GM21576 (cell line): ENCODE results near the gene THEM5.

ENCODE experiments used
- ATAC-seq: cut with Tn5 transposase; IDR thresholded peaks from one replicate; pipeline ENCODE4 v1.9.1; 2021; ENCODE audit warnings: mild to moderate bottlenecking, moderate library complexity; ENCODE audit not compliant: unreplicated experiment

THEM5 gene

DNA sequence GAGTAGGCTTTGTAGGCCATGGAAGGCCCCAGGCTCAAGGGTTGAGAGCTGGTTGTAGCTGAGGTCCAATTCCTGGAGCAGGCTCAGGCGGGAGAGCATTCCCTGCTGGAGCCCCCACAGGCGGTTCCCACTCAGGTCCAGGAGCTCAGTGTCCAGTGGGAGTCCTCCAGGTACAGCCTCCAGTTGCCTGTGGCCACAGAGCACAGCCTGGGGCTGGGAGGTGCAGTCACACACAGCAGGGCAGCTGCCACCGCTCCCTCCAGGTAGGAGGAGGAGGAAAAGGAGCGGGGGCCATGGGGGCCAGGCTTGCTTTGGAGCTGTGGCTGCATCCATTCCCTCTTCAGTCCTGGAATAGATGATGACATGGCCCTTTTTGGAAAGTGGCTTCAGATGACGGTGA lies 51.1 kb downstream of the THEM5 start:
- ATAC-seq, result no peak

DNA sequence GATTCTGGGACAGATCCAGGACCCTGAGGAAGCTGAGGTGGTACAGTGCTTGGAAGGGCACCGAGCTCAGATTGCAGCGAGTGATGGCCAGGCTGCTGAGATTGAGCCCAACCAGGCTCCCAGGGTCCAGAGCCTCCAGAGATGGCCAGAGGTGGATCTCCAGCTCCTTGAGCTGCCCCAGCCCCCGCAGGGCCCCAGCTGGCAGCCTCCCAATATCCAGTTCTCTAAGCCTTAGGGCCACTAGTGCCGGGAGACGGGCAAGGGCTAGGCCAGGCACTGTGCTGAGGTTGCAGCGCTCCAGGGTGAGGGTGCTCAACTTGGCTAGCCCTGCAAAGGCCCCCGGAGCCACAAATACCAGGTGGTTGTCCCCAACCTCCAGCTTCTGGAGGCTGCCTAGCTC lies 51.7 kb downstream of the THEM5 start:
- ATAC-seq, result no peak

DNA sequence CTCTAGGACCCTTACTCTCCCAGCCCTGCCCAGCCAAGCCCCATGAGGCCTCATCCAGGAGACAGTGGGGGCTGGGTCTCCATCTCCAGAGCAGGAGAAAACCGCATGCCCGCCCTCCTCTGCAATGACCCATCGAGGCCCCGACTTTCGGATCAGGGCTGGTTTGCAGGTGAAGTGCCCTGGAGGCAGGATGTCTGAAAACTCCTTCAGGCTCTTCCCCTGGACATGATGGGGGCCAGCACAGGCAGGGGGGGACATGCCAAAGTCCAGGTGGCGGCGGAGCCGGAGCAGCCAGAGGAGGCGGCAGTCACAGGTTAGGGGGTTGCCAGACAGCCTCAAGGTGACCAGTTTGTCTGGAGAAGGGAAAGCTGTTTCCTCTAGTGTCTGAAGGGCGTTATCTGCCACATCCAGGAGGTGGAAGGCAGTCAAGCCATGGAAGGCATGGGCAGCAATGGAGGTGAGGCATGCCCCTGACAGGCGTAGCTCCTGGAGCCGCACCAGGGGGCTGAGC lies 52.1 kb downstream of the THEM5 start:
- ATAC-seq, result no peak

DNA sequence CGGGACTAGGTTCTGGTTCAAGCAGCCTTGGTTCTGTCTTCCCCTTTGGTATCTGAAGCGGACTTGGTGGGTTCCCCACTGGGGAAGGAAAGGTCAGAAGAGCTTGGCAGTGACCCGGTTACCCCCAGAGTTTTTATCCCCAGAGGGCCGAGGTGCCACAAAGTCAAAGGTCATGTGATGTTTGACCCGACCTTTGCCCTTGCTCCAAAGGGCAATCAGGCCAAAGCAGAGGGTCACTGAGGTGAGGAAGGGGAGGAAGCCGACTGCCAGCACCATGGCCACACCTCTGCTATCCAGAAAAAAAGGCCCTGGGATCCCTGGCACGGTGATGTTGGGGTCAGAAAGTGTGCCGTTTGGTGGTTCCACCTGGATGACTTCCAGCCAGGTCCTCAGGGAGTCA lies 52.7 kb downstream of the THEM5 start:
- ATAC-seq, result no peak

DNA sequence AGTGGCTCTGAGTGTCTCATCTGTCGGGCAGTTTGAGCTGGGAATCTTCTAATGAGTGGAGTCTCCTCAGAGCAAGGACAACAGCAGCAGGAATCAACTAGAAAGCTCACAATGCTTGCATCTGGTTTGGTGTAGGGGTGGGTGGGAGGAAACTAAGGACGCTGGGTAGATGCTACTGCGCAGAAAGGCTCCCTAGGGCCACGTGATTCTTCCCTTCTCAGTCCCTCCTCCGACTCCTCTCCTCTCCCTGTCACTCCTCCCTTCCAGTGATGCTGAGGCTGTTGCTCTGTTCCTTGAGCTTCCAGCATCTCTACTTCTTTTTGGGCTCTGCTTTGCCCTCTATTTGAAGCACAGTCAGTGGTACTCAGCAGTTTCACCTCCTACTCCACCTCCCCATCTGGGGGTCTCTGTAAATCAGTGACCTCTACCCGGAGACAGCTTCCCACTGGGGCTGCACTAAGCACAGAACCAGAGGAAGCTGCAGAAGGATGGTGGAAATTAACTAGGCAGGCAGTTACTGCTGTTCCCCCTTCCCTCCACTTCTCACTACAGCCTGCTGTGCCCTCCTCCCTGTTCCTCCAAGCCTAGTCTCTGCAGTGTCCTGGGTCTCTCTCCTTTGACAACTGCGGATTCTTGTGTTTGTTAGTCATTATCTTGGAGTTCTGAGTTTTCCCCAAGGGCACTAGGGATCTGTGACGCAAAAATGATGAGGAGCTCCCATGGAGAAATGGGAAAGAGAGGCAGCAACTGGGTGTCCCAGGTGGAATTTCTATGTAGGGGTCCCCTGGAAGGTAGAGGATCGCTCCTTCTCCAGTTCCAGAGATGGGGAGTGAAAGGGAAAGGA lies 54.1 kb downstream of the THEM5 start:
- no peak for ATAC-seq

DNA sequence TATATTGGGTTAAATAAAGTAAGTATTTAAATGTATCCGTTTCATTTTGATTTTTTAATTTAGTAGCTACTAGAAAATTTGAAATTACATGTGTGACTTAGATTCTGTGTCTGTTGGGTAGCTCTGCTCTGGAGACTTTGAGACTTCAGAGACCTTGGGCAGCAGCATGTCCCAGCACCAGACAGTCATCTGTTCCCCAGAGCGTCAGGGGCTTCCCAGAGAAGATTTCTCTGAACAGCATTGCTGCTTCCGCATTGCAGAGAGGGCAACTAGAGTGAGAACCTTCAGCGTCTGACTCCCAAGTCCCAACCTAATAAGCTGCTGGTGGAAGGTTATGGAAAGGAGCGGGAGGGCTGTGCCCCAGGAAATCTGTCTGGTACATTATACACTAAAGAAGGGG lies 54.9 kb downstream of the THEM5 start:
- ATAC-seq, result no peak
